Neural progenitor cell (in vitro differentiated cells): ENCODE measurements around the gene BLTP3B.

Experiments used
- EZH2 ChIP-seq: fragments of 200-600 bp; sonication (generic); IDR thresholded peaks from 2 replicates; pipeline ENCODE4 v1.6.1; 2017; ENCODE audit warnings: antibody characterized with exemption, mild to moderate bottlenecking, moderate library complexity
- TF ChIP-seq, protein P1 (sequence below): fragments of 200-600 bp; sonication (generic); IDR thresholded peaks from 2 replicates; pipeline ENCODE4 v1.5.1; 2017; ENCODE audit warnings: antibody characterized with exemption, mild to moderate bottlenecking

GRCh38 chr12:100187857-100188519 is 45.3 kb upstream of the BLTP3B start:
- TF ChIP-seq, protein P1, sequence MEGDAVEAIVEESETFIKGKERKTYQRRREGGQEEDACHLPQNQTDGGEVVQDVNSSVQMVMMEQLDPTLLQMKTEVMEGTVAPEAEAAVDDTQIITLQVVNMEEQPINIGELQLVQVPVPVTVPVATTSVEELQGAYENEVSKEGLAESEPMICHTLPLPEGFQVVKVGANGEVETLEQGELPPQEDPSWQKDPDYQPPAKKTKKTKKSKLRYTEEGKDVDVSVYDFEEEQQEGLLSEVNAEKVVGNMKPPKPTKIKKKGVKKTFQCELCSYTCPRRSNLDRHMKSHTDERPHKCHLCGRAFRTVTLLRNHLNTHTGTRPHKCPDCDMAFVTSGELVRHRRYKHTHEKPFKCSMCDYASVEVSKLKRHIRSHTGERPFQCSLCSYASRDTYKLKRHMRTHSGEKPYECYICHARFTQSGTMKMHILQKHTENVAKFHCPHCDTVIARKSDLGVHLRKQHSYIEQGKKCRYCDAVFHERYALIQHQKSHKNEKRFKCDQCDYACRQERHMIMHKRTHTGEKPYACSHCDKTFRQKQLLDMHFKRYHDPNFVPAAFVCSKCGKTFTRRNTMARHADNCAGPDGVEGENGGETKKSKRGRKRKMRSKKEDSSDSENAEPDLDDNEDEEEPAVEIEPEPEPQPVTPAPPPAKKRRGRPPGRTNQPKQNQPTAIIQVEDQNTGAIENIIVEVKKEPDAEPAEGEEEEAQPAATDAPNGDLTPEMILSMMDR = no peak
- no peak for TF ChIP-seq EZH2
